GM21786 (cell line): ENCODE data around the gene IGLON5.

ENCODE experiments used
- ATAC-seq: cut with Tn5 transposase; IDR thresholded peaks from one replicate; pipeline ENCODE4 v1.9.1; 2021; ENCODE audit not compliant: unreplicated experiment

The IGLON5 gene

GRCh38 chr19:51317376-51317775, 5.9 kb downstream of the IGLON5 start:
- ATAC-seq: no peak

- no peak for ATAC-seq
Measured at GRCh38 chr19:51317968-51318367, 6.5 kb downstream of the IGLON5 start.

GRCh38 chr19:51318687-51319648, 7.5 kb downstream of the IGLON5 start:
- ATAC-seq: no peak

GRCh38 chr19:51319649-51320279, 8.3 kb downstream of the IGLON5 start:
- no peak for ATAC-seq

GRCh38 chr19:51320280-51320657, 8.8 kb downstream of the IGLON5 start:
- ATAC-seq: no peak

- ATAC-seq: no peak
Measured at GRCh38 chr19:51321799-51322198, 10.4 kb downstream of the IGLON5 start.

- no peak for ATAC-seq
Measured at GRCh38 chr19:51323481-51324166, 12.2 kb downstream of the IGLON5 start.

- ATAC-seq: no peak
Measured at GRCh38 chr19:51324167-51324481, 12.7 kb downstream of the IGLON5 start.

GRCh38 chr19:51325161-51325976, 13.9 kb downstream of the IGLON5 start:
- ATAC-seq: no peak

- no peak for ATAC-seq
Measured at GRCh38 chr19:51326216-51327065, 15.0 kb downstream of the IGLON5 start.

GRCh38 chr19:51327066-51328001, 15.9 kb downstream of the IGLON5 start:
- no peak for ATAC-seq

- no peak for ATAC-seq
Measured at GRCh38 chr19:51329411-51329810, 18.0 kb downstream of the IGLON5 start.

- ATAC-seq: no peak
Measured at GRCh38 chr19:51330366-51330765, 18.9 kb downstream of the IGLON5 start.

GRCh38 chr19:51331193-51331592, 19.7 kb downstream of the IGLON5 start:
- no peak for ATAC-seq

- no peak for ATAC-seq
Measured at GRCh38 chr19:51331716-51332115, 20.3 kb downstream of the IGLON5 start.

GRCh38 chr19:51333836-51334460, 22.5 kb downstream of the IGLON5 start:
- ATAC-seq: no peak

- ATAC-seq: no peak
Measured at GRCh38 chr19:51337141-51337860, 25.9 kb downstream of the IGLON5 start.
